B cell (primary cell): ENCODE data around the gene EEPD1. TPM values are rescaled to one million over a fixed set of nuclear protein-coding genes. Genes with fewer than 3 reads are reported as not detected.

Experiments
- ATAC-seq: fragments of 200-7000 bp; cut with Tn5 transposase; one replicate; pipeline ENCODE4 v1.10.0; 2021; ENCODE audit warnings: low read depth, mild to moderate bottlenecking, moderate number of reproducible peaks, moderate library complexity
- CTCF ChIA-PET: fragments of 350-600 bp; sonication (Branson Sonifier 250); formaldehyde crosslinking; loops from one replicate; lab custom pipeline; 2021; ENCODE audit warnings: antibody characterized with exemption, inconsistent platforms; lab: Charles Lee
- POLR2A ChIA-PET: fragments of 350-600 bp; sonication (Branson Sonifier 250); formaldehyde crosslinking; loops from one replicate; lab custom pipeline; 2021; ENCODE audit warnings: antibody characterized with exemption; lab: Charles Lee
- DNase-seq: peaks from one replicate; pipeline ENCODE4 v3.0.0; 2013
- H2AFZ ChIP-seq: 2 replicates; pipeline ENCODE4 v1.6.1; 2012; ENCODE audit warnings: mild to moderate bottlenecking, low read depth, low read length; ENCODE audit not compliant: insufficient read depth, poor library complexity, severe bottlenecking
- H3K27ac ChIP-seq, 2 donors: 1 replicate in 1 of 2; 2 replicates in 1 of 2; pipeline ENCODE4 v1.5.1; 2012 to 2013; ENCODE audit warnings: low read length in 2 of 2, mild to moderate bottlenecking in 2 of 2, moderate library complexity in 1 of 2
- H3K27me3 ChIP-seq, 4 experiments: fragments of 200-600 bp in 1 of 4; sonication (generic) in 1 of 4; replicated peaks in 1 of 4; 1 replicate in 2 of 4; 2 replicates in 2 of 4; pipeline versions ENCODE4 v1.6.1 to v1.7.0; 2013 to 2016; ENCODE audit warnings: low read length in 3 of 4, mild to moderate bottlenecking in 2 of 4, mixed read lengths in 1 of 4, moderate library complexity in 1 of 4; ENCODE audit not compliant: insufficient read depth in 4 of 4, control insufficient read depth in 3 of 4; ENCODE audit errors: control extremely low read depth in 1 of 4
- H3K36me3 ChIP-seq, 2 experiments: replicated peaks in 1 of 2; 1 replicate in 1 of 2; 2 replicates in 1 of 2; pipeline versions ENCODE4 v1.6.1 to v1.7.1; 2013; ENCODE audit warnings: low read length in 1 of 2; ENCODE audit not compliant: insufficient read depth in 2 of 2, control insufficient read depth in 1 of 2; ENCODE audit errors: control extremely low read depth in 1 of 2, extremely low read depth in 1 of 2
- H3K4me1 ChIP-seq, 2 donors: fragments of 200-600 bp in 1 of 2; sonication (generic) in 1 of 2; 1 replicate in 1 of 2; 2 replicates in 1 of 2; pipeline versions ENCODE4 v1.5.1 to v1.6.1; 2013 to 2017; ENCODE audit warnings: low read length in 2 of 2; ENCODE audit not compliant: control insufficient read depth in 2 of 2, insufficient read depth in 2 of 2
- H3K4me2 ChIP-seq: replicated peaks from 2 replicates; pipeline ENCODE3; 2012; ENCODE audit warnings: mild to moderate bottlenecking, low read depth, low read length; ENCODE audit not compliant: poor library complexity, severe bottlenecking
- H3K4me3 ChIP-seq, 5 experiments: fragments of 200-600 bp in 1 of 5; sonication (generic) in 1 of 5; 1 replicate in 3 of 5; 2 replicates in 2 of 5; pipeline versions ENCODE4 v1.5.1 to v1.7.0; 2011 to 2016; ENCODE audit warnings: low read length in 4 of 5, mild to moderate bottlenecking in 4 of 5, low read depth in 2 of 5, control low read depth in 1 of 5, moderate library complexity in 1 of 5; ENCODE audit not compliant: insufficient read depth in 1 of 5; ENCODE audit errors: control extremely low read depth in 1 of 5, extremely low read depth in 1 of 5
- H3K79me2 ChIP-seq: fragments of 200-600 bp; sonication (generic); one replicate; pipeline ENCODE4 v1.6.0; 2016; ENCODE audit warnings: low read length; ENCODE audit not compliant: control insufficient read depth, insufficient read depth
- H3K9ac ChIP-seq: fragments of 200-600 bp; sonication (generic); 2 replicates; pipeline ENCODE4 v1.6.1; 2017; ENCODE audit warnings: mild to moderate bottlenecking, low read length, moderate library complexity
- H3K9me3 ChIP-seq, 3 donors: one replicate each; pipeline versions ENCODE4 v1.6.1 to v1.7.1; 2013; ENCODE audit warnings: low read length in 2 of 3; ENCODE audit not compliant: control insufficient read depth in 2 of 3, insufficient read depth in 1 of 3; ENCODE audit errors: control extremely low read depth in 1 of 3
- H4K20me1 ChIP-seq: 2 replicates; pipeline ENCODE4 v1.6.0; 2012; ENCODE audit warnings: mild to moderate bottlenecking, low read length; ENCODE audit not compliant: insufficient read depth, control insufficient read depth, poor library complexity, severe bottlenecking
- H3K27ac Mint-ChIP-seq: one replicate; pipeline ENCODE4 v1.8.0; 2021; ENCODE audit warnings: mixed read lengths
- H3K27me3 Mint-ChIP-seq: one replicate; pipeline ENCODE4 v1.8.0; 2021; ENCODE audit warnings: mixed read lengths
- H3K4me1 Mint-ChIP-seq: one replicate; pipeline ENCODE4 v1.8.0; 2021; ENCODE audit warnings: mixed read lengths
- H3K4me3 Mint-ChIP-seq: one replicate; pipeline ENCODE4 v1.8.0; 2021; ENCODE audit warnings: mixed read lengths
- H3K9me3 Mint-ChIP-seq: one replicate; pipeline ENCODE4 v1.8.0; 2022; ENCODE audit warnings: mixed read lengths; ENCODE audit not compliant: insufficient read depth
- EZH2 ChIP-seq: IDR thresholded peaks from 2 replicates; pipeline ENCODE4 v1.6.1; 2012; ENCODE audit warnings: borderline replicate concordance, low read depth, mild to moderate bottlenecking, moderate library complexity, low read length; ENCODE audit not compliant: insufficient read depth, poor library complexity, severe bottlenecking
- WGBS: methylation state at CpG from one replicate; pipeline ENCODE4 v1.1.5; 2013; ENCODE audit warnings: missing lambda C conversion rate; ENCODE audit not compliant: insufficient coverage; 5-methylcytosine and 5-hydroxymethylcytosine counted together
- intact Hi-C: fragments of 100-400 bp; cut with micrococcal nuclease; formaldehyde crosslinking; loops from one replicate; pipeline ENCODE4 v1.10.0; 2022
- polyA plus RNA-seq: library from polyadenylated mRNA; depleted of rRNA; stranded (reverse); fragments of >200 nt; gene quantifications from 2 replicates; pipeline ENCODE4 v1.2.3, GENCODE V29; 2012
- total RNA-seq, 2 donors: library from RNA; stranded (reverse); fragments of 120-200 nt in 1 of 2; gene quantifications; 1 replicate in 1 of 2; 2 replicates in 1 of 2; pipeline versions ENCODE4 v1.2.3 to v1.2.4, GENCODE V29; 2013 to 2022
- TF ChIP-seq, protein P1 (sequence below): fragments of 200-600 bp; IDR thresholded peaks from one replicate; pipeline ENCODE4 v1.8.0; 2022; ENCODE audit warnings: antibody characterized with exemption, mild to moderate bottlenecking

Gene EEPD1
- total and polyA plus RNA-seq, 2 donors (not counting 1 experiment from before 2014, with no cell fraction given), result 0.49 to 4.1 TPM

DNA sequence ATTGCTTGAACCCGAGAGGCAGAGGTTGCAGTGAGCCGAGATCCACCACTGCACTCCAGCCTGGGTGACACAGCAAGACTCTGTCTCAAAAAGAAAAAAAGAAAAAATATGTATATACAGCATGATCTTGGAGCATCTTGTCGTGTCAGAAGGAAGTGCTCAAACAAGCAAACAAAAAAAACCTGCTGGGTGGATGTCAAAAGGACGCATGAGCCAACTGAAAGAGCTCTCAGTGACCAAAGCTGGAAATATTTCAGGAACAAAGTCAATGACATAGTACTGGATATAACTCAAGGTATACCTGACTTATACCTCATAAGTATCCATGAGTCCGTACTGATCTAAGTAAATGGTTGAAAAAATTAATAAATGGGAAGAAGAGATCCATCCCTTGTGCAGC, 142.0 kb downstream of the EEPD1 start:
- no peak overlapping the region for H3K4me3 Mint-ChIP-seq
- POLR2A ChIA-PET, result no interaction called here
- TF ChIP-seq, protein P1, sequence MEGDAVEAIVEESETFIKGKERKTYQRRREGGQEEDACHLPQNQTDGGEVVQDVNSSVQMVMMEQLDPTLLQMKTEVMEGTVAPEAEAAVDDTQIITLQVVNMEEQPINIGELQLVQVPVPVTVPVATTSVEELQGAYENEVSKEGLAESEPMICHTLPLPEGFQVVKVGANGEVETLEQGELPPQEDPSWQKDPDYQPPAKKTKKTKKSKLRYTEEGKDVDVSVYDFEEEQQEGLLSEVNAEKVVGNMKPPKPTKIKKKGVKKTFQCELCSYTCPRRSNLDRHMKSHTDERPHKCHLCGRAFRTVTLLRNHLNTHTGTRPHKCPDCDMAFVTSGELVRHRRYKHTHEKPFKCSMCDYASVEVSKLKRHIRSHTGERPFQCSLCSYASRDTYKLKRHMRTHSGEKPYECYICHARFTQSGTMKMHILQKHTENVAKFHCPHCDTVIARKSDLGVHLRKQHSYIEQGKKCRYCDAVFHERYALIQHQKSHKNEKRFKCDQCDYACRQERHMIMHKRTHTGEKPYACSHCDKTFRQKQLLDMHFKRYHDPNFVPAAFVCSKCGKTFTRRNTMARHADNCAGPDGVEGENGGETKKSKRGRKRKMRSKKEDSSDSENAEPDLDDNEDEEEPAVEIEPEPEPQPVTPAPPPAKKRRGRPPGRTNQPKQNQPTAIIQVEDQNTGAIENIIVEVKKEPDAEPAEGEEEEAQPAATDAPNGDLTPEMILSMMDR, result no peak
- no peak for TF ChIP-seq EZH2
- no peak overlapping the region for H3K9ac ChIP-seq
- CTCF ChIA-PET, result interaction anchor here (0.9 to 1.1 kb wide), 3 partner anchors 255 to 670 kb away, joined by 3 to 7 read pairs (median 4); no protein-coding TSS in a partner anchor
- no peak overlapping the region for H2AFZ ChIP-seq
- peaks cover 6 to 10% of the 10 kb centered on the region in 2 donors for H3K4me1 ChIP-seq
- no peaks in the 10 kb centered on the region for H4K20me1 ChIP-seq
- no peaks in the 10 kb centered on the region for H3K9me3 Mint-ChIP-seq
- no peak overlapping the region for H3K27ac Mint-ChIP-seq
- ATAC-seq (no peak), DNase-seq (no peak)
- H3K4me3 ChIP-seq, result no peak overlapping the region
- no peak overlapping the region for H3K4me2 ChIP-seq
- peaks cover 11% of the 10 kb centered on the region for H3K4me1 Mint-ChIP-seq
- WGBS, result 88% methylated on average over 1 of the region's 5 CpGs
- H3K36me3 ChIP-seq, result no peaks in the 10 kb centered on the region
- peaks cover 12% of the 10 kb centered on the region for H3K27me3 Mint-ChIP-seq
- intact Hi-C loops, result no loop called here
- no peak overlapping the region for H3K27ac ChIP-seq
- H3K79me2 ChIP-seq, result no peaks in the 10 kb centered on the region
- H3K27me3 ChIP-seq, result peaks cover 0 to 10% (median 3%) of the 10 kb centered on the region in 4 experiments
- peaks cover 0 to 2% (median 0%) of the 10 kb centered on the region in 3 donors for H3K9me3 ChIP-seq

DNA sequence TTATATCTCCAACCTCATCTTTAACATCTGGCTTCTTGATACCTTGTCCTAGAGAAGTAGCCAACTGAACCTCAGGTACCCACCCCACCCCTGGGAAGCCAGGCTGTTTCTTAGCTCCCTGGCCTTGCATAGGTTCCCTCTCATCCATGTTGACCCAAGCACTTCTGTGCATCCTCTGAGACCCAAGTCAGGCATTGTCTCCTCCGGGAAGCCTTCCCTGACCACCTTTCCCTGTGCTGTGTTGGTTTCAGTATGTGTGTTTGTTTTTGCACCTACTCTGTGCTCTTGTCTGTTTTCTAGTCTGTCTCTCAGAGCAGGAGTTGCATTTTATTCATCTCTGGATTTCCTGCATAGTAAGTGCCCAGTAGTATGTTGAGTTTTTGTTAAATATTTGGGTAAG, 143.2 kb downstream of the EEPD1 start:
- no peak for ATAC-seq
- no peak overlapping the region for H3K27ac ChIP-seq
- intact Hi-C loops, result no loop called here
- no peak overlapping the region for H3K27ac Mint-ChIP-seq
- no peak overlapping the region for H3K9ac ChIP-seq
- H3K4me3 ChIP-seq, result no peak overlapping the region
- H3K4me3 Mint-ChIP-seq, result no peak overlapping the region
- WGBS, result no CpG with 5 or more reads among the region's 1 CpG
- peaks cover 6 to 9% of the 10 kb centered on the region in 2 donors for H3K4me1 ChIP-seq
- CTCF ChIA-PET, result no interaction called here
- H2AFZ ChIP-seq, result no peak overlapping the region
- no peaks in the 10 kb centered on the region for H4K20me1 ChIP-seq
- peaks cover 0 to 10% (median 3%) of the 10 kb centered on the region in 4 experiments for H3K27me3 ChIP-seq
- H3K27me3 Mint-ChIP-seq, result peaks cover 11% of the 10 kb centered on the region
- H3K9me3 Mint-ChIP-seq, result no peaks in the 10 kb centered on the region
- no peak overlapping the region for H3K4me2 ChIP-seq
- peaks cover 11% of the 10 kb centered on the region for H3K4me1 Mint-ChIP-seq
- POLR2A ChIA-PET, result no interaction called here
- H3K36me3 ChIP-seq, result no peaks in the 10 kb centered on the region
- H3K79me2 ChIP-seq, result no peaks in the 10 kb centered on the region
- DNase-seq, result no peak
- peaks cover 0 to 2% (median 0%) of the 10 kb centered on the region in 3 donors for H3K9me3 ChIP-seq
- TF ChIP-seq, protein P1, result no peak
- no peak for TF ChIP-seq EZH2
